GM21723 (cell line): Measurements from ENCODE around the gene TSKU.

Source experiments
- ATAC-seq: cut with Tn5 transposase; IDR thresholded peaks from one replicate; pipeline ENCODE4 v1.9.1; 2021; ENCODE audit warnings: mild to moderate bottlenecking, moderate library complexity; ENCODE audit not compliant: unreplicated experiment

Gene TSKU

DNA sequence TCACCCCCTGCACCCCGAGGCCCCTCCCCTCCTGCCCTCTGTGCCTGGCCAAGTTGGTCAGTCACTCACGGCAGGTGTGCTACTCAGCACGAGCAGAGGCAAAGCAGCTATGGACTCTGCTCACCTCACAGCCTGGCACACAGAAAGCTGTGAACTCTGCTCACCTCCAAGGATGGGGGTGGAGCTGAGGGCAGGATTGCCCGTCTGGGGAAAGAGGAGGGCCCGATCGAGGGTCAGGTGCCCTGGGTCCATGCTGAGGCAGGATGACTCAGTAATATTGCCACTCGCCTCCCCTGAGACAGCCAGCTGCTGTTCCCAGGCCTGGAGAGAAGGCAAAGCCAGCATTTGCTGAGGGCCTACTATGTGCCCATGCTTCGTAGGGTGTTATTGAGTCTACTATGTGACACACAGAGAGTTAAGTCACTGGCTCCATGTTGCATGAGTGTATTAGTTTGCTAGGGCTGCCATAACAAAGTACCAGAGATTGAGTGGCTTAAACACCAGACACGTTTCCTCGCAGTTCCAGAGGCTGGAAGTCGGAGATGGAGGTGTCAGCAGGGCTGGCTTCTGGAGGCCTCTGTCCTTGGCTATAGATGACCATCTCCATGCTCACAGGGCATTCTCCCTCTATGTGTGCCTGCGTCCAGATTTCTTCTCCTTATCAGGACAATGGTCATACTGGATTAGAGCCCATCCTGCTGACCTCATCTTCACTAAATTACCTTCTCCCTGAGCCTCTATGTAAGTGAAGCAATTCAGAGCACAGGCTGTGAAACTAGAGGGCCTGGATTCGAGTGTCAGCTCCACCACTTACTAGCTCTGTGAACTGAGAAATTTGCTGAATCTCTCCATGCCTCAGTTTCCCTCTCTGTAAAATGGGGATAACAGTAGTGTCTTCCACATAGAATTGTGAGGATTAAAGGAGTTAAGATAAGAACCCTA, 13.2 kb upstream of the TSKU start:
- no peak for ATAC-seq

DNA sequence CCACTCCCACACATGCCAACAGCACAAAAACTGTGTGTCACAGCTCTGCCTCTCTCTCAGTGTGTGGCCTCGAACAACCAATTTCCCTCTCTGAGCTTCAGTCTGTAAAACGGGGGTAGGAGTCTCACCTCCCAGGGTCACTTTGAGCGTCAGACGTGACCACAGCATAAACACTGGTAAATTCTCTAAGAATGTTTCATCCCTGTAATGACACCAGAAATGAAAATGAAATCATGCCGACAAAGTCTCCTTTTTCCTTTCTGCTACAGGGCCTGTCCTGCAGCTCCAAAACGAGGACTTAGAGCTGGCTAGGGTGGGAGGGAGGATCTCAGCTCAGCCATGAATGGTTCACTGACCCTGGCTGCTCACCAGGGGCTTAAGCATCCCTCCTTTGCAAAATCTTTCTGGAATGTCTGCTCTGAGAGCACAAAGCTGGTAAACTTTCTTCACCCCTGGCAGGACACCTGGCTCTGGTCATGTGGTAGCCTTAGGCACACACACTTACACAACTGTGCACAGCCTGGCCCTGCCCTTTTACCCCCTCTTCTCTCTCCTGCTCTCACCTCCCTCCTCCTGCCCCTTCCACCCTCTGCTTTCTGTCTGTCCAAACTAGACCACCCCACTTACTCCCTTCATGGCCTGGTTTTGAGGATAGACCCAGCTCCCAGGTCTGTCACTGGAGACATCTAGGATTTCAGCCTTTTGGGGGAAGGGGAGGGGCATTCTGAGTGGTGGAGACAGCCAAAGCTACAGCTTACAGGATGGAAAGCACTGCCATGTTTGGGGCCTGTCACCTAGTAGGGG, 12.3 kb upstream of the TSKU start:
- no peak for ATAC-seq

DNA sequence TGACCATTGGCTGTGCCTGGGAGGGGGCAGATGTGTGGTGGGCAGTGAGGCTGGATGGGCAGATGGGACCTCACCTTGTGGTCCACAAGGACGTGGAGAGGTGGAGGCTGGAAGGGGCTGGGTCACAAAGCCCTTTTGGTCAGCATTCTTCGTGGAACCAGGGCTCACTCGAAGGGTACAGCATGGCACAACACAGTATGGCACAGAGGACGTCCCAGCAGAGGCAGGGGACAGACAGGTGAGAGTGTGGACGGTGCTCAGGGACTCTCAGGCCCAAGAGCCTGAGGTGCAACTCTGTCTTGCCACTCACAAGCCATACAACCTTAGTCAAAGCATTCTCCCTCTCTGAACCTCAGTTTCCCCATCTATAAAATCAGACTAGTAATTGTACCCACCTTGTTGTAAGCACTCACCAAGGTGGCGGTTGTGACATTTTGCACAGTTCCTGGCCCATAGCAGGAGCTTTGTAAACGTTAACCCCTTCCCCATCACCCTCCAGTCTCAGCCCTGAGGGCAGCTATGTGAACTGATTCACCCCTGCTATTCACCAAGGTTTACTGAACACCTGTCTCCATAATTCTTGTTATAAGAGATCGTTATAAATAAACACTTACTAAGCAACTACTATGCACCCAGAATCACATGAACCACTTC, 11.6 kb upstream of the TSKU start:
- no peak for ATAC-seq

DNA sequence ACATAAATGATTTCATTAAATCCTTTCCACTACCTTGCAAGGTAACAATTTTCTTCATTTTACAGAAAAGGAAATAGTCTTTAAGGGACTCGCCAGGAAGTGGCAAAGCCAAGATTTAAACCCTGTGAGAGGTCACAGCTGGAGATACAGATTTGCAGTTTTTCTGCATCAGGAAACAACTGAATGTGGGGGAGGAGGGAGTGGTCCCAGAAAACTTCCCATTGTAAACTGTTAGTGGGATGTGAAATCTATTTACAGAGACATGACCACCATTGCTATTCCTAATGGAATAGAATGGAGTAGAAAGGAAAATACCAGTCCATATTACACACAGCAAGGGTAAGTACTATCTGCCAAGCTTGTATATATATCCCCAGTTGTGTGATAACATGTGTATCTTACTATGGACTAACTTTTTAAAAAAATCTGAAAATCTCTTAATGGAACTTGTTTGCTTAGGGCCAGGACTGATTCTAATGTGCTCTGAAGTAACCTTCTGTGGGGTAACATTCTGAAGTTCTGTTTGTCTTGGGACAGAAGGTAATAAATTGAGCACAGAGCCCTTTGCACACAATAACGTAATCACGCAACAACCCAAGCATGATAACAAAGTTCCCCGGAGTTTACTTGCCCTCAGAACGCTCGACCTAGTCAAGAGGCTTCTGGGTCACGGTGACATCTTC, 10.9 kb upstream of the TSKU start:
- ATAC-seq = no peak

DNA sequence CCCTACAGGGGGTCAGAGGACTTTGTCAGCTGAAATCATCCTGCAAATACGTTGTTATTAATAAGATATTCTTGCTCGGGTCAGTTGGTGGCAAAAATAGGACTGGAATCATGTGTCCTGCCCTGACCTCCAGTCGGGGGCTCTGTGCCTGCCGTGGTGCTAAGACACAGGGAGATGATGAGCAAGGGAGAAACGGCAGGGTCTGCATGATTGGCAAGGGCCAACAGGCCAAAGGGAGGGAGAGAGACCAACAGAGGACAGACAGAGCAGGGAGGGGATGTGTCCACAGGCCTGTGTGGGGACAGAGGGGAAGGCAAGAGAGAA, 10.4 kb upstream of the TSKU start:
- no peak for ATAC-seq

DNA sequence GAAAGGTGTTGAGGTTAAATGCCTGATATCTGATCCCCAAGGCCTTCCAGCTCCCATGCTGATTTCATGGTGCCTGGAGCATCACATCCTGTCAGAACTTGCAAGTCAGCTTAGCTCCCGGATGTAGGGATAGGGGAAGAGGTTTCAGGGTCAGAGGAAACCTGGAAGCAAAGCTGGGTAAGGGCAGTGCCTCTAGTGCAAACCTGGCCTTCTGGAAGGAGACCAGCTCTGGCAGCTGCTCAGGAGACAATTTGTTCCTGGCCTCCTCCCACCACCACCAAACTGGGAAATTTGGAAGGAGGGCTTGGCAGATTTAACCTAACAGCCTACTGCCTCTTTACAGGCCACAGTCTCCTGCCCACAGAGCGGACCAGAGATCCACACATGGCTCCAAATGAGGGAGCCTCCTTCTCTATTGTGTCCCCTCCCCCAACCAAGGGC, 9.2 kb upstream of the TSKU start:
- ATAC-seq = no peak

DNA sequence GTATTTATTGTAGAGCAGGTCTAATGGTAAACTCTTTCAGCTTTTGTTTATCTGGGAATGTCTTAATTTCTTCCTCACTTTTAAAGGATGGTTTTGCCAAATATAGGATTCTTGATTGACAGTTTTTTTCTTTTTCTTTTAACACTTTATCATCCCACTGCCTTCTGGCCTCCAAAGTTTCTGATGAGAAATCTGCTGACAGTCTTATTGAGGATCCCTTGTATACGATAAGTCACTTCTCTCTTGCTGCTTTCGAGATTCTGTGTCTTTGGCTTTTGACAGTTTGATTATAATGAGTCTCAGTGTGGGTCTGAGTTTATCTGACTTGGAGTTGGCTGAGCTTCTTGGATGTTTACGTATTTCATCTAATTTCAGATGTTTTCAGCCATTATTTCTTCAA, 6.7 kb upstream of the TSKU start:
- no peak for ATAC-seq

DNA sequence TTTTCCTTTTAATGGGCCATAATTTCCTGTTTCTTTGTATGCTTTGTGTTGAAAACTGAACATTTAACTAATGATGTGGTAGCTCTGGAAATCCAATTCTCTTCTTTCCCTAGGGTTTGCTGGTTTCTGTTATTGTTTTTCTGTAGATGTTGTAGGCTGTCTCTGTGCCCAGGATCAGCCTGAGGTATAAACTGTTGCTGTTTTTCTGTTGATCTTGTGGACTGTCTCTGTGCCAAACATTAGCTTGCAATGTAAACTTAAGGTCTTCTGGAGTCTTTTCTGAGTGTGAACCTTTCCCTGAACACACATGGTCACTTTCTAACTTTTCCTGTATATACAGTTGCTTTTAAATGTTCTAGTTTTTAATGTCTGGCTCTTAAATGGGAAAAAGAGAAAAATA, 5.9 kb upstream of the TSKU start:
- no peak for ATAC-seq

DNA sequence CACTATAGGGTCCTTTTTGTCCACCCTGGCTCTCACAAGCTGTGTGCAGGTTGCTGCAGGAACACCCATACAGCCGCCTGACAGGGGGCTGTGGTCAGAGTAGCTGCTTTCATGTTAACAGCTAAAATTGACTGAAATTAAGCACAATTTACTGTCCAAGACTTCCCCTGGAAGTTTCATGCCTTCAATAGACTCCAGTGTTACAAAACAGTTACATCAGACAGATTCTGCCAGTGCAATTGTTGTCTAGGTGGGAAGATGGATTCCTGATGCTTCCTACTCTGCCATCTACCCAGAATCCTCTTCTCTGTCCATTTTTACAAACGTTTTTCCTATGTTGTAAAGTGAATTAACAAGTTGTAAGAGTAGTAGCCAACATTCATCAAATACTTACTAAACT, 5.3 kb upstream of the TSKU start:
- no peak for ATAC-seq

DNA sequence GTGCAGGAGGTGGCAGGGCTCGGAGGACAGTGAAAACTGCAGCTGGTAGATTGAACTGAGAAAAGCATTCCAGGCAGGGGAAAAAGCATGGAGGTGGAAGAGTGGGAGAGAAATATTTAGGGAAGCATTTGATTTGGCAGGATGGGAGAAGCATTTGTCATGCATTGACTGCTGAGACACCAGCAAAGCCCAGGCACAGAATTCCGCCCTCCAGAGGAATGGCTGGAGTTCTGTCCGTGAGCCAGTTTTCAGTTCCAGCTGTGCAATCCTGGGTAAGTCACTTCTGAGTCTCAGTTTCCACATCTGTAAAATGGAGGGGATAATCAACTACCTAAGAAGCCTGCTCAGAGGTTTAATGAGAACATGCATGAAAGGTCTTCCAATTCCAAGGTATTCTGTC, 4.3 kb upstream of the TSKU start:
- no peak for ATAC-seq

DNA sequence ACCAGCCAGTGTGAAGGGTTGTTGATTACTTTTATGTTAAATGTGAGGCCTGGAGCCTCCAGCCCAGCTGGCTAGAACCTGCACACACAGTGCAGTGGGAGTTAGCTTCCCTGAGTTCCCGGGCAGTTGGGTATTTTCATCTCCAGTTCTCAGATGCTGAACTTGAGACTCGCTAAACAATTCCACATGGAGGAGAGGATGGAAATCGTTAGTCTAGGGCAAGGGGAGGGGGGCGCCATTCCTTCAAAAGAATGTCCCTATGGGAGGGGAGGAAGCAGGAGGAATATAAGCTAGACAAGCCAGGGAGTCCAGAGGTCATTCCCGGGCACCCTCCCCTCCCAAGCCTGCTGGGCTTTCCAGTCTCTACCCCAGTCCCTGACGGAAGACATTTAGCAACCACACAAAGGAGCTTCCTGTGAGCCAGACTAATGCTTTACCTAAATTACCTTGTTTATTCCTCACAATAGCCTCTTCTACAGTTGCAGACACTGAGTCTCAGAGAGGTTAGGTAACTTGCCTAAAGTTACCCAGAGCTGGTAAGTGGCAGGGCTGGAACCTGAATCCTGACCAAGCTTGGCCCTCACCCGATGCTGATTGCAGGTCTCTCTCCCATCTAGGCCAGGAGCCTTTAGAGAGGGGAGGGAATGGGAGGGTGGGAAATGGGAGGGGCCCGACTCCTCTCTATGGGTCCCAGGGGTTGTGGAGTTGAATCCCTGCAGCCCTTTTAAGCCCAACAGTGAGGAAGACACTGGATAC, 1.9 kb upstream of the TSKU start:
- ATAC-seq = no peak

DNA sequence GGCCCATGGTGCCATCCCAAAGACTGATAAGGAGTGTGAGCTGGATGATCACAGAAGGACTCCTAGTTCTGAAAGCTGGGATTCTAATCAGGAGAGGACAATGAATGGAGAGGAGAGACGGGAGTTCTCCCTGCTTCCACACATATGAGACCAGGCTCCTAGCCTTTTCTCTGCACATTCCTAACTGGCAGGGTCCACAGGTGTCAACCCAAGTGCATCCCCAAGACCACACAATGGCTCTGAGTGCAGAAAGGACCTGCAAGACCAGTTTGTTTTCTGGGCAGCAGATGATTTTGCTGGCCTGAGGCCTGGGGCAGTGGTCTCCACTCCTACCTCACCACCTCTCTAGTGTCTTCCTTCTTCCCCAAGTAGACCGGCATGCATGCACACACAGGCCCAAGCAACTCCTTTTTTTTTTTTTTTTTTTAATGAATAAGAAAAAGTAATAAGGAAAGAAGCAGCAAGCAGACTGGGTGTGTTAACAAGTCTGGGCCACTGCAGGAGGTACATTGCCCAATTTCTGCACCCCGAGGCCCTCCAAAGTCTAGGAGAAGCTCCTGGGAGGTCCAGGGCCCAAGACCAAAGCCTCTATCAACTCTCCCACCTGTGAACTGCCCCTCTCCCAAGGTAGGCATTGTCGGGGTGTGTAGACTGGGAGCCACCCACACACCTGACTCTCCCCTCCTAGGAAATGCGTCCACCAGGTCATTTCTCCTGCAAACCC, 1.2 kb upstream of the TSKU start:
- ATAC-seq = no peak

DNA sequence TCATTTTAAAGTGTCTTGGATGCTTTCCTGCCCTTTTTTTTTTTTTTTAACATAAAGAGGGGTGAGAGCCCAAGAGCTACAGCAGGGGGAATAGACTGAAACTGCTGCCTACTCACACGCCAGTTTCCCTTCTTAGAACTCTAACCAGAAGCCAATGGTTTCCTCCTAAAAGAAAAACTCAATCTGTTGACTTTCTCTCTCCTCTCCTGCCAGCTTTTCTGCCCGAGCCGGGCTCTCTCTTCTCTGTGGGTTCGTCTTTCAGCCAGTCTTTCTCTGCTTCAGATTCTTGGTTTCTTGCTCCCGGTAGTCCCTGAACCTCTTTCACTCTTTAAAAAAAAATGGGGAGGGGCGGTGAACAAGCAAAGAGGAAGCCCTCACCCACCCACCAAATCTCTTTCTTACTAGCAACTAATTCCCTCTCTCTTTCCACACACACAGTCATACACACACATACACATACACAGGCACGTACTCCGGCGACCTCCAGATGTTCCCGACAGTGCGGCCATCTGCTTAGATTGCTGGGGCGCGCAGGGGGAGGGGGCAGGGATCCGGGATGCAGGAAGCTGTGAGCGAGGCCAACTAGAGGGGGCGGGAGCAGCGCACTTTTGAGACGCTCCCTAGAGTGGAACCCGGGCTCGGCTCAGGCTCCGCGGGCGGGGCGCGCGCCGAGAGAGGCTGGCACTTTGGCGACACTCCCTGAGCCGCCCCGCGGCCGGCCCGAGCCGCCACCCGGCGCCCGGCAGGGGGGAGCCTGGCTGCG, 444 bp upstream of the TSKU start:
- no peak for ATAC-seq

DNA sequence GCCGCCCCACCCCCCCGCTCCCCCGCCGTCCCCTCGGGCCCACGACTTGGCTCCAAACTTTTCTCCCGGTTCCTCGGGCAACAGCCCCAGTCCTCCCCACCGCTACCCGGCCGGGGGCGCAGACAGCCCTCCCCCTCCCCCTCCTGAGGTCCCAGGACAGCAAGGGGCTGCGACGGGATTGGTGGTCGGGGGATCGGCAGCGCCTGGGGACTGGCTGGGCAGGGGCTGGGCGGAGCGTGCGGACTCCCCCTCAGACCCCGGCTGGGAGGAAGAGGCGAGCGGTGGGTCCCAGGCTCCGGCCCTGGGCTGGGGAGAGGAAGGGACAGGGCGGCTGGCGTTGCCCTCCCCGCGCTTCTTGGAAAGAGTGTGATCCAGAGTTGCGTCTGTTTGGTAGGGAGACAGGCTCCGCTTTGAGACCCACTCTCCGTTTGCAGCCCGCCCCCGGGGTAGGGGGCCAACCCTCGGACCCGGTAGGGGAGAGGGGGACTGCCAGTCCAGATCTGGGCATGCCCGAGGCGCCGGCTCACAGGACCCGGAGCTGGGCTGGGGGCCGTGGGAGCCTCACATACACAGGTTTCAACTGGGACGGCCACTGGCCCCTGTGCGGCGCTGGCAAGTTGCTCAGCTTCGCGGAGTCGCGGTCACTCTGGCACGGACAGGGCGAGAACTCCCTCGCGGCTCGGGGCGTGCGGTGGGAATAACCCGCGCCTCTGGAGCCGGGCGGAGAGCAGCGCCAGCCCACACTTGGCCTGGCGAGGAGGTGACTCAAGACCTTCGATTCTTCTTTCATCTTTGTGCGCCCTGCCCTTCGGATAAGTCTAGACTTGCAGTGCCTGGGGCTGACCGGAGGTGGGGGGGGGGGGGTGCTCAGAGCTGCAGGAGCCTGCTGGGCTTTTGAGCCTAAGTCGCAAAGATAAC, 999 bp downstream of the TSKU start:
- ATAC-seq = no peak

DNA sequence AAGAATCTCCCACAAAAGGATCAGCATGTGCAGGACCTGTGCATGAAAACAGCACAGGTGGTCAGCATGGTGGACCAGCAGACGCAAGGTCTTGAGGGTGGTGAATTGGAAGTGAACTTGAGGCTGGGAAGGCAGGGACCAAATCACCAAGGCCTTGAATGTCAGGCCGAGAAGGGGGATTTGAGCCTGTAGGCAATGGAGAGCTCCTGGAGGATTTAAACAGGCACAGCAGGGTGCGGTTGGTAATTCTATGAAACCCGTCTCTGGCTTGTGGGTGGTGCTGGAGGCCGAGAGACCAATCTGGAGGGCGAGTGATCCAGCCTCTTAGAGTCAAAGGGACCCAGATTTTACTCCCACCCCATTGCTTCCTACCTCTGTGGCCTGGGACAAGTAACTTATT, 2.4 kb downstream of the TSKU start:
- ATAC-seq = no peak

DNA sequence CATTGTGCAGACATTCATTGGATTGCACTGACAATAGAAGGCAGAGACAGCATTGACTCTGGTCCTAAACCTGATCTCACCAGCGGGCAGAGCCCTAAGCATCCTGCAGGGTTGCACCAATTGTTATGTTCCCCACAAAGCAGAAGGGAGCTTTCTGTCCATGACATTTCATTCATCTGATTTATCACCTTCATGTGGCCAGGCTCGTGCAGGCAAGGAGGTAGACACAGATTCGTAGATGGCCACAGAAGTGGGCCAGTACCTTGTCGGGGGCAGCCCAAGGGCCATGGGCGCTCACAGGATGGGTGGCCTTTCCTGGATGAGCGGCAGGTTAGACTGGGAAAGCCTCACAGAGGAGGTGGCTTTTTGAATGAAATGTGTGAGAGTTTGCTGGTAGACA, 2.9 kb downstream of the TSKU start:
- ATAC-seq = no peak

DNA sequence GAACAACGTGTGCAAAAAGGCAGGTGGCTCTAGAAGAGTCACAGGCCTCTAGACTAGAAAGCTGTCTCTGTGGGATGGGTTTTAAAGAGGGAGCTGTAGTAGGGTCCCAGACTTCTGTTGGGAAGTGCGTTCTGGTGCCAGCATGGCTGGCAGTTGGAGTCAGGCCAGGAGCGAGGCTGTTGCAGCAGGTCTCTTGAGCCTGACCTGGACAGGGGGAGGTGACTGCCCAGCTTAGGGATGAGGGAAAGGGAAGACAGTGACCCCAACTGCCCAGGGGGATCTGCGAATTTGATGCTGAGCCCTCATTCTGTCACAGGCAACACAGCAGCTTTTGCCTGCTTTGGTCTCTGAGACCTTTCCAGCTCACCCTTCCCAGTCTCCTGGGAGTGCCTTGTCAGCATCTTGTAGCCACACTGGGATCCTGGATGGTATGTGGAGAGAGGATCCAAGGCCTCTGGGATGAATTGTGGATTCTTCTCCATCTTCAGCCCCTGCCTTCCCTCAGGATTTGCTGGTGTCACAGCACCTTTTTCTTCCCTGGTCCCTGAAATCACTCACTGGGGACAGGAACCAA, 3.4 kb downstream of the TSKU start:
- ATAC-seq = no peak

DNA sequence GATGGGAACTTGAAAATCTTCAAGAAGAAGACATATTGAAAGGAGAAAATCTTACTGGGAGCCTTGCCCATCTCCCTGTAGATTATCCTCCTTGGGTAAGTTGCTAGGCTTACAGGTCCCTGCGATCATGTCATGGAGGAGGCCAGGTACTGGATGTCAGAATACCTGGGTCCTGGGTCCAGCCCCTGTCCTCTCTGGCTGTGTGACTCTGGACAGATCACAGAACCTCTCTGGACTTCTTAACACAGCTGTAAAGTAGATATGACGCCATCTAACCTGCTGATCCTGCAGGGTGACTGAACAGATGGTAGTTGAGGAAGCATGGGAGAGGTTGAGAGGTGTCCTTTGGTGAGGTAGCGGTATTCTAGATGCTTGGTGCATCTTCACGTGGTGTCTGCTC, 4.1 kb downstream of the TSKU start:
- ATAC-seq = no peak
